PC-9 (cell line): Measurements from ENCODE around the gene PREPL.

Experiments used
- CTCF ChIP-seq: fragments of 200-600 bp; sonication (generic); conservative IDR thresholded peaks from 2 replicates; pipeline ENCODE4 v1.6.1; 2017; ENCODE audit warnings: mixed run types, antibody characterized with exemption, mild to moderate bottlenecking, moderate library complexity
- EZH2 ChIP-seq: fragments of 200-600 bp; sonication (generic); IDR thresholded peaks from 2 replicates; pipeline ENCODE4 v1.8.0; 2017; ENCODE audit warnings: antibody characterized with exemption, low read depth

- no peak for TF ChIP-seq CTCF
- no peak for TF ChIP-seq EZH2
Measured at GRCh38 chr2:44388877-44389276, 27.6 kb upstream of the PREPL start.
